Measurements from ENCODE around the gene CATSPER1.
A peak's percentile ranks its signal among the peaks of the same experiment; 100 is the strongest.

CATSPER1 gene

DNA sequence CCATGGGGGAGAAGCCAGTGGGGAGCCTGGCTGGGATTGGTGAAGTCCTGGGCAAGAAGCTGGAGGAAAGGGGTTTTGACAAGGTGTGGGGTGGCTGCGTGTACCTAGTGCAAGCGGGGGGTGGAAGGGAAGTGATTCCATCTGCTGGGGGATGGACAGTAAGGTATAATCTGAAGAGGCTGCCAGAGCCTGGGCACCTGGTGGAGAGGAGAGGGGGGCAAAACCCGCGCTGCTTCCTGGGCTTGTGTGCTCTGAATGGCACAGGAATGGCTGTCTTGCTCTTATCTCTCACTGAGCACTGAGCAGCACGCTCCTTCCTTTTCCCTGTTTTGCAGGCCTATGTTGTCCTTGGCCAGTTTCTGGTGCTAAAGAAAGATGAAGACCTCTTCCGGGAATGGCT lies 23.0 kb downstream of the CATSPER1 start:
- DNase-seq = no peak
- Histone ChIP-seq H3K4me1 (ENCODE audit: low read length) (peaks cover 40% of the 10 kb centered on the region), H3K9ac (ENCODE audit: low read length) (peak overlapping the region; percentile 90), H3K27ac (ENCODE audit: low read length) (peak overlapping the region; percentile 93; the same call in 1 of the 2 replicates), H3K9me2 (replicated peaks; ENCODE audit: insufficient read depth, low read length) (no peaks in the 10 kb centered on the region), H3K4me2 (ENCODE audit: low read depth, low read length) (peak overlapping the region; percentile 80), H3K36me3 (replicated peaks; ENCODE audit: insufficient read depth, low read length) (peaks cover 6% of the 10 kb centered on the region), H3F3A (ENCODE audit: insufficient read depth, low read length) (peaks cover 30% of the 10 kb centered on the region), H3K4me3 (ENCODE audit: low read length) (peak overlapping the region; percentile 99), H3K79me2 (ENCODE audit: low read length) (peaks cover 56% of the 10 kb centered on the region), H3K9me3 (replicated peaks; ENCODE audit: insufficient read depth, low read length) (no peaks in the 10 kb centered on the region), H3K27me3 (replicated peaks; ENCODE audit: insufficient read depth, low read length) (no peaks in the 10 kb centered on the region), H2AFZ (ENCODE audit: low read length) (no peak overlapping the region), H4K20me1 (ENCODE audit: insufficient read depth, low read length) (no peaks in the 10 kb centered on the region)
- TF ChIP-seq EZH2phosphoT487 (IDR thresholded peaks at IDR 0.05; ENCODE audit: low read length) = no peak
- TF ChIP-seq CTCF (IDR thresholded peaks at IDR 0.05; ENCODE audit: low read length) = no peak
- TF ChIP-seq EZH2 (optimal IDR thresholded peaks at IDR 0.05; ENCODE audit: low read depth, low read length) = no peak

DNA sequence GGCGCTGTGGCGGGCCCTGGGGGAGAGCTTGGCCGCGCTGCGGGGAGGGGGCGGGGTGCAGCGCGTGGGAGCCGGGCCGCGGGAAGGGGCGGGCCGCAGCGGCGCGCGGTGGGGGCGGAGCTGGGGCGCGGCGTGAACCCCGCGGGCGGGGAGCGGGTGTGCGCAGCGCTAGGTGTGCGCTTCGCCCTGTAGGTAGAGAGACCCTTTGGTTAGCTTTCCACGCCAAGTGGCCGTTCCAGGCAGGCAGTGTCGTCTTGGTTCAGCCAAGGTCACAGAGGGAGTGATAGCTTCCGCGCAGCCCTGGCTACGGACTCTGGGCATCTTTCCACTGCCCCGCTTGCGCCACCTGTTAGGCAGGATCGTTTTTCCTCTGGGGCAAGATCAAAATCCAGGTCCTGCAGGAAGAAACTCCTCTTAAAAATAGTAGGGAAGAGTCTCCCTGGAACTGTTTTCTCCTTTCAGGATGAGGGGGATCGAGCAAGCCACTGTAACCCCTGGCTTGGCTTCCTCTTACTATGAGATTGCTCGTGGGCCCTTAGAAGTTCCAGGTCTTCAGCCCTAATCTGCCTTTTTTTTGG lies 23.5 kb downstream of the CATSPER1 start:
- H2AFZ ChIP-seq (ENCODE audit: low read length) = peak overlapping the region; percentile 88
- H3K4me3 ChIP-seq (ENCODE audit: low read length) = peak overlapping the region; percentile 99
- peak overlapping the region; percentile 80 for H3K4me2 ChIP-seq (ENCODE audit: low read depth, low read length)
- peaks cover 30% of the 10 kb centered on the region for H3F3A ChIP-seq (ENCODE audit: insufficient read depth, low read length)
- H4K20me1 ChIP-seq (ENCODE audit: insufficient read depth, low read length) = no peaks in the 10 kb centered on the region
- H3K27ac ChIP-seq (ENCODE audit: low read length) = peak overlapping the region; percentile 93
- peak overlapping the region; percentile 90 for H3K9ac ChIP-seq (ENCODE audit: low read length)
- H3K36me3 ChIP-seq (replicated peaks; ENCODE audit: insufficient read depth, low read length) = peaks cover 6% of the 10 kb centered on the region
- H3K9me2 ChIP-seq (replicated peaks; ENCODE audit: insufficient read depth, low read length) = no peaks in the 10 kb centered on the region
- peak; percentile 61 for DNase-seq
- no peak for TF ChIP-seq EZH2phosphoT487 (IDR thresholded peaks at IDR 0.05; ENCODE audit: low read length)
- TF ChIP-seq CTCF (IDR thresholded peaks at IDR 0.05; ENCODE audit: low read length) = peak; percentile 12; the same call in 1 of the 2 replicates
- peaks cover 40% of the 10 kb centered on the region for H3K4me1 ChIP-seq (ENCODE audit: low read length)
- peaks cover 61% of the 10 kb centered on the region for H3K79me2 ChIP-seq (ENCODE audit: low read length)
- H3K27me3 ChIP-seq (replicated peaks; ENCODE audit: insufficient read depth, low read length) = no peaks in the 10 kb centered on the region
- H3K9me3 ChIP-seq (replicated peaks; ENCODE audit: insufficient read depth, low read length) = no peaks in the 10 kb centered on the region

- H3K9me3 ChIP-seq (replicated peaks; ENCODE audit: insufficient read depth, low read length) = no peaks in the 10 kb centered on the region
- H2AFZ ChIP-seq (ENCODE audit: low read length) = peak within 1 kb of the TSS; percentile 88
- peak; percentile 94 for DNase-seq
- H3K9ac ChIP-seq (ENCODE audit: low read length) = peak within 1 kb of the TSS; percentile 90
- H3K9me2 ChIP-seq (replicated peaks; ENCODE audit: insufficient read depth, low read length) = no peaks in the 10 kb centered on the region
- H3K4me1 ChIP-seq (ENCODE audit: low read length) = peaks cover 37% of the 10 kb centered on the region
- TF ChIP-seq EZH2 (optimal IDR thresholded peaks at IDR 0.05; ENCODE audit: low read depth, low read length) (no peak), CTCF (IDR thresholded peaks at IDR 0.05; ENCODE audit: low read length) (no peak), EZH2phosphoT487 (IDR thresholded peaks at IDR 0.05; ENCODE audit: low read length) (no peak)
- no peaks in the 10 kb centered on the region for H3K27me3 ChIP-seq (replicated peaks; ENCODE audit: insufficient read depth, low read length)
- H3K79me2 ChIP-seq (ENCODE audit: low read length) = peaks cover 62% of the 10 kb centered on the region
- H3K4me3 ChIP-seq (ENCODE audit: low read length) = peak within 1 kb of the TSS; percentile 99
- H3K36me3 ChIP-seq (replicated peaks; ENCODE audit: insufficient read depth, low read length) = peaks cover 6% of the 10 kb centered on the region
- H3F3A ChIP-seq (ENCODE audit: insufficient read depth, low read length) = peaks cover 30% of the 10 kb centered on the region
- no peaks in the 10 kb centered on the region for H4K20me1 ChIP-seq (ENCODE audit: insufficient read depth, low read length)
- H3K27ac ChIP-seq (ENCODE audit: low read length) = peak within 1 kb of the TSS; percentile 93
- peak within 1 kb of the TSS; percentile 80 for H3K4me2 ChIP-seq (ENCODE audit: low read depth, low read length)
Measured at GRCh38 chr11:66001942-66002647, 24.2 kb downstream of the CATSPER1 start, which contains the start of the genes BANF1 and EIF1AD. Gene BANF1 (plus strand): TSS chr11:66002503. CDS start chr11:66003251, 748 bp downstream. Gene EIF1AD (minus strand): TSS chr11:66002157. CDS start chr11:66000389, 1,768 bp downstream.
